H9 (cell line): Measurements from ENCODE around the gene GJB5. TPM values are rescaled to one million over a fixed set of nuclear protein-coding genes. Genes with fewer than 3 reads are reported as not detected.

ENCODE experiments used
- DNase-seq: peaks from one replicate; pipeline ENCODE4 v3.0.0-alpha.2; 2017
- H2AFZ ChIP-seq: one replicate; pipeline ENCODE4 v1.6.1; 2013; ENCODE audit warnings: mild to moderate bottlenecking, low read length, control low read depth, moderate library complexity
- H2AK5ac ChIP-seq: 2 replicates; pipeline ENCODE4 v1.6.1; 2013; ENCODE audit warnings: low read length, control low read depth, mixed read lengths; ENCODE audit not compliant: insufficient read length
- H2BK120ac ChIP-seq: one replicate; pipeline ENCODE4 v1.6.1; 2013; ENCODE audit warnings: low read depth, mild to moderate bottlenecking, low read length, control low read depth, inconsistent platforms; ENCODE audit not compliant: poor library complexity, severe bottlenecking
- H2BK12ac ChIP-seq: 2 replicates; pipeline ENCODE4 v1.6.1; 2013; ENCODE audit warnings: low read length, control low read depth, mixed read lengths, low read depth; ENCODE audit not compliant: insufficient read length
- H2BK15ac ChIP-seq: 2 replicates; pipeline ENCODE4 v1.6.1; 2013; ENCODE audit warnings: low read depth, low read length, control low read depth
- H2BK20ac ChIP-seq: one replicate; pipeline ENCODE4 v1.6.1; 2013; ENCODE audit warnings: low read depth, mild to moderate bottlenecking, low read length, control low read depth, inconsistent platforms; ENCODE audit not compliant: poor library complexity, severe bottlenecking
- H2BK5ac ChIP-seq: 2 replicates; pipeline ENCODE4 v1.6.1; 2013; ENCODE audit warnings: low read length, control low read depth, mixed read lengths; ENCODE audit not compliant: insufficient read length
- H3K14ac ChIP-seq: 2 replicates; pipeline ENCODE4 v1.6.1; 2013; ENCODE audit warnings: low read length, control low read depth; ENCODE audit not compliant: insufficient read depth
- H3K18ac ChIP-seq: 2 replicates; pipeline ENCODE4 v1.6.1; 2013; ENCODE audit warnings: low read depth, mild to moderate bottlenecking, mixed read lengths, low read length, control low read depth; ENCODE audit not compliant: insufficient read length
- H3K23ac ChIP-seq: 2 replicates; pipeline ENCODE4 v1.6.1; 2013; ENCODE audit warnings: low read length, control low read depth, mixed read lengths, low read depth; ENCODE audit not compliant: insufficient read length
- H3K23me2 ChIP-seq: 2 replicates; pipeline ENCODE4 v1.6.1; 2013; ENCODE audit warnings: low read depth, mild to moderate bottlenecking, mixed read lengths, low read length, control low read depth; ENCODE audit not compliant: insufficient read length, poor library complexity, severe bottlenecking
- H3K27ac ChIP-seq: 2 replicates; pipeline ENCODE4 v1.5.1; 2013; ENCODE audit warnings: low read length, control low read depth, mixed read lengths, low read depth; ENCODE audit not compliant: insufficient read length
- H3K27me3 ChIP-seq: 2 replicates; pipeline ENCODE4 v1.6.1; 2013; ENCODE audit warnings: low read length, control low read depth, inconsistent platforms; ENCODE audit not compliant: insufficient read depth
- H3K4ac ChIP-seq: 2 replicates; pipeline ENCODE4 v1.6.1; 2013; ENCODE audit warnings: low read depth, mild to moderate bottlenecking, control low read depth, inconsistent platforms, low read length, moderate library complexity
- H3K4me1 ChIP-seq: 2 replicates; pipeline ENCODE4 v1.6.1; 2013; ENCODE audit warnings: low read length, control low read depth, inconsistent platforms; ENCODE audit not compliant: insufficient read depth
- H3K4me2 ChIP-seq: 2 replicates; pipeline ENCODE4 v1.6.1; 2013; ENCODE audit warnings: low read length, control low read depth, mixed read lengths; ENCODE audit not compliant: insufficient read length, insufficient read depth
- H3K56ac ChIP-seq: 2 replicates; pipeline ENCODE4 v1.6.1; 2013; ENCODE audit warnings: low read depth, mild to moderate bottlenecking, mixed read lengths, low read length, control low read depth; ENCODE audit not compliant: insufficient read length
- H3K79me1 ChIP-seq: 2 replicates; pipeline ENCODE4 v1.6.1; 2013; ENCODE audit warnings: low read depth, mild to moderate bottlenecking, moderate library complexity, low read length, control low read depth, inconsistent platforms; ENCODE audit not compliant: insufficient read depth, poor library complexity, severe bottlenecking
- H3K79me2 ChIP-seq: 2 replicates; pipeline ENCODE4 v1.6.1; 2013; ENCODE audit warnings: low read length, control low read depth, inconsistent platforms; ENCODE audit not compliant: insufficient read depth
- H3K9ac ChIP-seq: 2 replicates; pipeline ENCODE4 v1.6.1; 2013; ENCODE audit warnings: low read length, control low read depth, mixed read lengths; ENCODE audit not compliant: insufficient read length; ENCODE audit errors: extremely low read depth
- H3K9me3 ChIP-seq: one replicate; pipeline ENCODE4 v1.6.1; 2013; ENCODE audit warnings: low read depth, low read length, inconsistent platforms; ENCODE audit not compliant: control insufficient read depth
- H3T11ph ChIP-seq: one replicate; pipeline ENCODE4 v1.6.1; 2013; ENCODE audit warnings: mild to moderate bottlenecking, low read length, control low read depth, inconsistent platforms
- H4K20me1 ChIP-seq: one replicate; pipeline ENCODE4 v1.6.1; 2013; ENCODE audit not compliant: control insufficient read depth, insufficient read length, insufficient read depth
- H4K5ac ChIP-seq: 2 replicates; pipeline ENCODE4 v1.6.1; 2013; ENCODE audit warnings: low read depth, mild to moderate bottlenecking, mixed read lengths, low read length, control low read depth; ENCODE audit not compliant: insufficient read length
- H4K8ac ChIP-seq: replicated peaks from 2 replicates; pipeline ENCODE4 v1.6.1; 2013; ENCODE audit warnings: low read length, control low read depth, mixed read lengths, low read depth; ENCODE audit not compliant: insufficient read length
- H4K91ac ChIP-seq: 2 replicates; pipeline ENCODE4 v1.6.1; 2013; ENCODE audit warnings: low read depth, mild to moderate bottlenecking, moderate library complexity, mixed read lengths, low read length, control low read depth; ENCODE audit not compliant: insufficient read length
- H3K27ac Mint-ChIP-seq, 3 experiments: 2 replicates in 2 of 3; 3 replicates in 1 of 3; pipeline ENCODE4 v1.8.0; 2020 to 2021; ENCODE audit warnings: mixed read lengths in 3 of 3, mild to moderate bottlenecking in 1 of 3, moderate library complexity in 1 of 3
- H3K27me3 Mint-ChIP-seq: 2 replicates; pipeline ENCODE4 v1.8.0; 2021; ENCODE audit warnings: low read depth, mild to moderate bottlenecking, moderate library complexity, mixed read lengths
- H3K36me3 Mint-ChIP-seq, 3 experiments: 2 replicates in 2 of 3; 3 replicates in 1 of 3; pipeline ENCODE4 v1.8.0; 2020 to 2021; ENCODE audit warnings: low read depth in 3 of 3, mixed read lengths in 3 of 3; ENCODE audit not compliant: insufficient read depth in 1 of 3
- H3K4me1 Mint-ChIP-seq, 2 experiments: 2 replicates each; pipeline ENCODE4 v1.8.0; 2020; ENCODE audit warnings: mixed read lengths in 2 of 2
- H3K4me3 Mint-ChIP-seq, 2 experiments: 2 replicates in 1 of 2; 3 replicates in 1 of 2; pipeline ENCODE4 v1.8.0; 2020 to 2021; ENCODE audit warnings: mild to moderate bottlenecking in 2 of 2, mixed read lengths in 2 of 2, moderate library complexity in 1 of 2
- H3K9me3 Mint-ChIP-seq, 2 experiments: 2 replicates in 1 of 2; 3 replicates in 1 of 2; pipeline ENCODE4 v1.8.0; 2020; ENCODE audit warnings: mild to moderate bottlenecking in 2 of 2, mixed read lengths in 2 of 2, moderate library complexity in 1 of 2
- CTCF ChIP-seq: fragments of 200-600 bp; sonication (generic); conservative IDR thresholded peaks from 3 replicates; pipeline ENCODE4 v1.8.0; 2021; ENCODE audit warnings: antibody characterized with exemption, mild to moderate bottlenecking
- whole genome bisulfite sequencing: extraction: QIAGEN DNeasy Blood & Tissue Kit; methylation state at CpG from one replicate; pipeline ENCODE4 v1.1.7; 2013; ENCODE audit warnings: missing lambda C conversion rate, low lambda C conversion rate, mixed read lengths; ENCODE audit not compliant: insufficient read length; ENCODE audit errors: extremely low coverage; 5-methylcytosine and 5-hydroxymethylcytosine counted together
- total RNA-seq: library from RNA; stranded (reverse); gene quantifications from 2 replicates; pipeline ENCODE4 v1.2.1, GENCODE V29; 2021

The GJB5 gene
- total RNA-seq, 1 experiment from 2014 or later: 0.22 TPM

- H3K4me3 Mint-ChIP-seq: no peak overlapping the region
- Histone ChIP-seq H4K91ac (no peak overlapping the region), H2BK12ac (no peak overlapping the region), H3K9me3 (no peaks in the 10 kb centered on the region), H3K23ac (no peak overlapping the region), H2AFZ (no peak overlapping the region), H3K27me3 (no peaks in the 10 kb centered on the region), H2BK15ac (no peak overlapping the region), H4K20me1 (no peaks in the 10 kb centered on the region), H4K8ac (no peak overlapping the region), H3K18ac (no peak overlapping the region), H2BK120ac (no peak overlapping the region), H3K79me1 (no peaks in the 10 kb centered on the region), H3K27ac (no peak overlapping the region), H3K9ac (no peak overlapping the region), H2BK20ac (no peak overlapping the region), H3K4me2 (no peak overlapping the region), H3K4ac (no peak overlapping the region), H2BK5ac (no peak overlapping the region), H2AK5ac (no peak overlapping the region), H3K23me2 (no peaks in the 10 kb centered on the region), H3K79me2 (no peaks in the 10 kb centered on the region), H3K14ac (no peak overlapping the region), H3K56ac (no peak overlapping the region), H4K5ac (no peak overlapping the region), H3T11ph (no peak overlapping the region), H3K4me1 (no peaks in the 10 kb centered on the region; the same call in 1 of the 2 replicates)
- no peak for TF ChIP-seq CTCF
- peaks cover 14% of the 10 kb centered on the region in 2 experiments for H3K4me1 Mint-ChIP-seq
- DNase-seq: no peak
- H3K9me3 Mint-ChIP-seq: no peaks in the 10 kb centered on the region
- H3K27me3 Mint-ChIP-seq: peaks cover 7% of the 10 kb centered on the region
- WGBS: no CpG with 5 or more reads among the region's 6 CpGs
- H3K27ac Mint-ChIP-seq: no peak overlapping the region
- no peaks in the 10 kb centered on the region for H3K36me3 Mint-ChIP-seq
Measured at GRCh38 chr1:34755961-34756360, 1.1 kb downstream of the GJB5 start.
